Measurements from ENCODE around the gene FAM83G. TPM values are rescaled to one million over a fixed set of nuclear protein-coding genes. Genes with fewer than 3 reads are reported as not detected.

The FAM83G gene
- total RNA-seq, 3 donors from 2014 or later (not counting 1 experiment from before 2014, with no cell fraction given) = 3.8 to 6.5 (median 4.3) TPM

GRCh38 chr17:19012171-19013080, 7.9 kb upstream of the FAM83G start:
- Mint-ChIP-seq H3K9me3 (no peaks in the 10 kb centered on the region), H3K36me3 (no peaks in the 10 kb centered on the region), H3K4me3 (no peak overlapping the region), H3K4me1 (no peaks in the 10 kb centered on the region), H3K27ac (no peak overlapping the region), H3K27me3 (ENCODE audit: low read depth in 2 of 2) (peaks cover 0 to 16% of the 10 kb centered on the region in 2 donors)
- no peak for DNase-seq
- Histone ChIP-seq H3K27ac (ENCODE audit: low read length) (no peak overlapping the region), H3K27me3 (ENCODE audit: control insufficient read depth, insufficient read depth, low read length) (no peaks in the 10 kb centered on the region), H3K4me3 (ENCODE audit: low read length) (no peak overlapping the region), H3K4me1 (ENCODE audit: control insufficient read depth, insufficient read depth, low read length) (no peaks in the 10 kb centered on the region), H3K36me3 (ENCODE audit: control insufficient read depth, insufficient read depth, low read length) (no peaks in the 10 kb centered on the region), H3K9me3 (ENCODE audit: control insufficient read depth, insufficient read depth, low read length) (no peaks in the 10 kb centered on the region)
- no peak for TF ChIP-seq CTCF (IDR thresholded peaks at IDR 0.05)
- intact Hi-C loops (cut with micrococcal nuclease) = no loop called here
- WGBS (ENCODE audit: insufficient coverage) = 91% methylated on average over 22 of the region's 22 CpGs
- ATAC-seq = no peak

- intact Hi-C loops (cut with micrococcal nuclease) = no loop called here
- DNase-seq (no peak), ATAC-seq (no peak)
- no peaks in the 10 kb centered on the region for H3K4me1 ChIP-seq (ENCODE audit: control insufficient read depth, insufficient read depth, low read length)
- Mint-ChIP-seq H3K9me3 (no peaks in the 10 kb centered on the region), H3K27ac (no peak overlapping the region), H3K4me3 (no peak overlapping the region), H3K4me1 (no peaks in the 10 kb centered on the region), H3K36me3 (no peaks in the 10 kb centered on the region), H3K27me3 (ENCODE audit: low read depth in 2 of 2) (peaks cover 0 to 11% of the 10 kb centered on the region in 2 donors)
- no peaks in the 10 kb centered on the region for H3K9me3 ChIP-seq (ENCODE audit: control insufficient read depth, insufficient read depth, low read length)
- H3K4me3 ChIP-seq (ENCODE audit: low read length) = no peak overlapping the region
- WGBS (ENCODE audit: insufficient coverage) = 86% methylated on average over 6 of the region's 6 CpGs
- no peaks in the 10 kb centered on the region for H3K36me3 ChIP-seq (ENCODE audit: control insufficient read depth, insufficient read depth, low read length)
- no peak overlapping the region for H3K27ac ChIP-seq (ENCODE audit: low read length)
- H3K27me3 ChIP-seq (ENCODE audit: control insufficient read depth, insufficient read depth, low read length) = no peaks in the 10 kb centered on the region
- no peak for TF ChIP-seq CTCF (IDR thresholded peaks at IDR 0.05)
These were observed 7.0 kb upstream of the FAM83G start for GRCh38 chr17:19011581-19011980.

GRCh38 chr17:19010729-19011505, 6.4 kb upstream of the FAM83G start:
- DNase-seq (no peak), ATAC-seq (no peak)
- no peaks in the 10 kb centered on the region for H3K36me3 Mint-ChIP-seq
- no peaks in the 10 kb centered on the region for H3K9me3 Mint-ChIP-seq
- H3K36me3 ChIP-seq (ENCODE audit: control insufficient read depth, insufficient read depth, low read length) = no peaks in the 10 kb centered on the region
- H3K4me3 Mint-ChIP-seq = no peak overlapping the region
- 83% methylated on average over 11 of the region's 11 CpGs for WGBS (ENCODE audit: insufficient coverage)
- H3K4me3 ChIP-seq (ENCODE audit: low read length) = no peak overlapping the region
- no peak overlapping the region for H3K27ac Mint-ChIP-seq
- H3K4me1 ChIP-seq (ENCODE audit: control insufficient read depth, insufficient read depth, low read length) = no peaks in the 10 kb centered on the region
- H3K9me3 ChIP-seq (ENCODE audit: control insufficient read depth, insufficient read depth, low read length) = no peaks in the 10 kb centered on the region
- no peak for TF ChIP-seq CTCF (IDR thresholded peaks at IDR 0.05)
- H3K27me3 ChIP-seq (ENCODE audit: control insufficient read depth, insufficient read depth, low read length) = no peaks in the 10 kb centered on the region
- peaks cover 0 to 11% of the 10 kb centered on the region in 2 donors for H3K27me3 Mint-ChIP-seq (ENCODE audit: low read depth in 2 of 2)
- no peak overlapping the region for H3K27ac ChIP-seq (ENCODE audit: low read length)
- intact Hi-C loops (cut with micrococcal nuclease) = no loop called here
- no peaks in the 10 kb centered on the region for H3K4me1 Mint-ChIP-seq

Data from natural killer cell (primary cell).